Activated CD8-positive, alpha-beta T cell treated with anti-CD3 and anti-CD28 coated beads for 36 hours (primary cell): ENCODE data around the gene EPYC. TPM values are rescaled to one million over a fixed set of nuclear protein-coding genes. Genes with fewer than 3 reads are reported as not detected.

ENCODE experiments used
- ATAC-seq: fragments of 200-7000 bp; cut with Tn5 transposase; one replicate; pipeline ENCODE4 v1.10.0; 2021; ENCODE audit warnings: mild to moderate bottlenecking, moderate library complexity
- CTCF ChIA-PET: fragments of 350-600 bp; sonication (Branson Sonifier 250); formaldehyde crosslinking; loops from one replicate; lab custom pipeline; 2021; ENCODE audit warnings: antibody characterized with exemption; lab: Charles Lee
- POLR2A ChIA-PET: fragments of 350-600 bp; sonication (Branson Sonifier 250); formaldehyde crosslinking; loops from one replicate; lab custom pipeline; 2021; ENCODE audit warnings: antibody characterized with exemption; lab: Charles Lee
- DNase-seq: peaks from one replicate; pipeline ENCODE4 v3.0.0-alpha.2; 2020
- H3K27ac Mint-ChIP-seq: one replicate; pipeline ENCODE4 v1.8.0; 2021; ENCODE audit warnings: mild to moderate bottlenecking, mixed read lengths
- H3K27me3 Mint-ChIP-seq: one replicate; pipeline ENCODE4 v1.8.0; 2021; ENCODE audit warnings: mixed read lengths
- H3K36me3 Mint-ChIP-seq: one replicate; pipeline ENCODE4 v1.8.0; 2021; ENCODE audit warnings: low read depth, mixed read lengths
- H3K4me1 Mint-ChIP-seq: one replicate; pipeline ENCODE4 v1.8.0; 2021; ENCODE audit warnings: low read depth, mixed read lengths
- H3K4me3 Mint-ChIP-seq: one replicate; pipeline ENCODE4 v1.8.0; 2021; ENCODE audit warnings: mild to moderate bottlenecking, moderate library complexity, mixed read lengths
- H3K9me3 Mint-ChIP-seq: one replicate; pipeline ENCODE4 v1.8.0; 2021; ENCODE audit warnings: mixed read lengths
- intact Hi-C: fragments of 100-400 bp; cut with micrococcal nuclease; formaldehyde crosslinking; loops from one replicate; pipeline ENCODE4 v1.10.0; 2022
- total RNA-seq, 2 experiments: library from RNA; stranded (reverse); gene quantifications; one replicate each; pipeline ENCODE4 v1.2.3, GENCODE V29; 2021
- TF ChIP-seq, protein P1 (sequence below): fragments of 200-600 bp; IDR thresholded peaks from one replicate; pipeline ENCODE4 v1.8.0; 2022; ENCODE audit warnings: antibody characterized with exemption, mild to moderate bottlenecking

Gene EPYC
- total RNA-seq, 2 experiments from 2014 or later, result not detected

DNA sequence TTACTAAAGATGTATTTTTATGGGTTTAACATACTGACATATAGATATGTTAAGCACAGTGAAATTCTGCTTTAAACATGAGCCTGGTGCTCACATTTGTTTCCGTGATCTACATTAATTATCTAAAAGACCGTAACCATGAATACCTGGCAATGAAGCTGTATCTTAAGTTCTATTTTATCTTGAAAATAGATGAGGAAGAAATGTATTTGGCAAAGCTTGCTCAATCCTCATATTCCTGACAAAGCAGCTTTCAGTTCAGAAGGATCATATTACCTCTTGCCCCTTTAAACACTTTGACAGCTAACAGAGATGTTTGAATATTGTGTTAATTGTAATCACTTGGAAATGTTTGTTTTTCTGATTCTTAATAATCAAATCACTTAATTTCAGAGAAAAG is 9.8 kb downstream of the EPYC start:
- ChIA-PET CTCF (no interaction called here), POLR2A (no interaction called here)
- Mint-ChIP-seq H3K9me3 (no peaks in the 10 kb centered on the region), H3K27ac (no peak overlapping the region), H3K4me1 (no peaks in the 10 kb centered on the region), H3K36me3 (no peaks in the 10 kb centered on the region), H3K4me3 (no peak overlapping the region), H3K27me3 (no peaks in the 10 kb centered on the region)
- intact Hi-C loops, result no loop called here
- no peak for ATAC-seq
- TF ChIP-seq, protein P1, sequence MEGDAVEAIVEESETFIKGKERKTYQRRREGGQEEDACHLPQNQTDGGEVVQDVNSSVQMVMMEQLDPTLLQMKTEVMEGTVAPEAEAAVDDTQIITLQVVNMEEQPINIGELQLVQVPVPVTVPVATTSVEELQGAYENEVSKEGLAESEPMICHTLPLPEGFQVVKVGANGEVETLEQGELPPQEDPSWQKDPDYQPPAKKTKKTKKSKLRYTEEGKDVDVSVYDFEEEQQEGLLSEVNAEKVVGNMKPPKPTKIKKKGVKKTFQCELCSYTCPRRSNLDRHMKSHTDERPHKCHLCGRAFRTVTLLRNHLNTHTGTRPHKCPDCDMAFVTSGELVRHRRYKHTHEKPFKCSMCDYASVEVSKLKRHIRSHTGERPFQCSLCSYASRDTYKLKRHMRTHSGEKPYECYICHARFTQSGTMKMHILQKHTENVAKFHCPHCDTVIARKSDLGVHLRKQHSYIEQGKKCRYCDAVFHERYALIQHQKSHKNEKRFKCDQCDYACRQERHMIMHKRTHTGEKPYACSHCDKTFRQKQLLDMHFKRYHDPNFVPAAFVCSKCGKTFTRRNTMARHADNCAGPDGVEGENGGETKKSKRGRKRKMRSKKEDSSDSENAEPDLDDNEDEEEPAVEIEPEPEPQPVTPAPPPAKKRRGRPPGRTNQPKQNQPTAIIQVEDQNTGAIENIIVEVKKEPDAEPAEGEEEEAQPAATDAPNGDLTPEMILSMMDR, result no peak
- no peak for DNase-seq

DNA sequence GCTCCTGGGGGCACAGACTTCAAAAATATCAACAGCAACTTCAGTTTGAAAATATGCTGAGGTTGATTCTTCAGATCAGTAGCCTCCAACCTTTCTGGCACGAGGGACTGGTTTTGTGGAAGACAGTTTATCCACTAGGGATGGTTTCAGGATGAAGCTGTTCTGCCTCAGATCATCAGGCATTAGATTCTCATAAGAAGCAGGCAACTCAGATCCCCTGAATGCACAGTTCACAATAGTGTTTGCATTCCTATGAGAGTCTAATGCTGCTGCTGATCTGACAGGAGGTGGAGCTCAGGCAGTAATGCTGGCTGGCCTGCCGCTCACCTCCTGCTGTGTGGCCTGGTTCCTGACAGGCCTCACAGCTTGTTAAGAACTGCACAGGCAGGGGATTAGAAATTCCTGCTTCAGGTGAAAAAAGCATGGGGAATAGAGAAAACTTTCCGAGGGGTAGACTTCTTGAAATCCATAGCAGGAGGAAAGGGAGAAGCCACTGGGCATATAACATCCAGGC is 12.8 kb downstream of the EPYC start:
- Mint-ChIP-seq H3K27me3 (peaks cover 1% of the 10 kb centered on the region), H3K36me3 (no peaks in the 10 kb centered on the region), H3K9me3 (peaks cover 2% of the 10 kb centered on the region), H3K4me1 (no peaks in the 10 kb centered on the region), H3K27ac (no peak overlapping the region), H3K4me3 (no peak overlapping the region)
- DNase-seq (no peak), ATAC-seq (no peak)
- TF ChIP-seq, protein P1, result no peak
- intact Hi-C loops, result no loop called here
- POLR2A ChIA-PET, result no interaction called here
- CTCF ChIA-PET, result no interaction called here

DNA sequence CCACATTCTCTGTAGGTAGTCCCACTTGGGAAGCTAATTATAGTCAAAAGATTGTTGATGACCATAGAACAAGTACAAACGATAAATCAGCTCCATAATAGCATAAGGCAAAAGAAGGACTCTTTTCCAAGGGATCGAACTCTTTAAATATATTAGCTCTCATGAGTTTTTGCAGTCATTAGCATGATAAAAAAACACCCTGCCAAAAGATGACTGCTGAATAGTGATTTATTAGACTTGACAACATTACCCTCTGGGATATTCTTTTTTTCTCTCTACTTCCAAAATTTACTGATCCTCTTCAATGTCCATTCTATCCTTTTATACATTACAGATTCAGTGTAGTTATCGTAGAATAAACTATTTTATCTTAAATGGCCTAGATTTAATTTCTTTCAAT is 14.2 kb downstream of the EPYC start:
- Mint-ChIP-seq H3K9me3 (peaks cover 2% of the 10 kb centered on the region), H3K36me3 (no peaks in the 10 kb centered on the region), H3K4me3 (no peak overlapping the region), H3K27me3 (peaks cover 1% of the 10 kb centered on the region), H3K27ac (no peak overlapping the region), H3K4me1 (no peaks in the 10 kb centered on the region)
- TF ChIP-seq, protein P1, result no peak
- POLR2A ChIA-PET, result no interaction called here
- ATAC-seq, result no peak
- CTCF ChIA-PET, result interaction anchor here (1.5 kb wide), 1 partner anchor 335 kb away, joined by 6 read pairs; no protein-coding TSS in a partner anchor
- intact Hi-C loops, result no loop called here
- DNase-seq, result no peak

DNA sequence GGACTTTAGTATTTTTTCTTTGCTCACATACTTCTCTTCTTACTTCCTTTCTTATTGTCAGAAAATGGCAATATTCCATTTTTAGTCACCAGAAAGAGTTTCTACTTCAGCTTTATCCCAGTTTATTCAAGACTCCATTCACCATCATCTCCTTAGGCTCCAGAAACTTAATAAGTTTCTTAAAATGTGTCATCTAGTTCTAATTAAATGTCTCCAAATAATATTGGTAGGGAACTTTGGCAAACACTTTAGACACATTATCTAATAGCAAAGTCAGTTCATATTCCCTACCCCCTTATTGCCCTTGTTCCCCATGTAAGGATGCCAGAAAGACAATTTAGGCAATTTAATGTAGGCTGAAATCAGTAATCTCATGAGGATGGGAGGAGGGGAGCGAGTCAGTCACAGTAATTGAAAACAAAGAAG is 15.1 kb downstream of the EPYC start:
- ChIA-PET CTCF (interaction anchor here (1.4 to 1.5 kb wide), 2 partner anchors 118 to 336 kb away, joined by 3 to 6 read pairs; no protein-coding TSS in a partner anchor), POLR2A (no interaction called here)
- H3K27ac Mint-ChIP-seq, result no peak overlapping the region
- intact Hi-C loops, result no loop called here
- TF ChIP-seq, protein P1, result no peak
- H3K4me3 Mint-ChIP-seq, result no peak overlapping the region
- no peaks in the 10 kb centered on the region for H3K36me3 Mint-ChIP-seq
- H3K4me1 Mint-ChIP-seq, result no peaks in the 10 kb centered on the region
- H3K27me3 Mint-ChIP-seq, result peaks cover 1% of the 10 kb centered on the region
- ATAC-seq, result no peak
- peaks cover 2% of the 10 kb centered on the region for H3K9me3 Mint-ChIP-seq
- DNase-seq, result no peak

DNA sequence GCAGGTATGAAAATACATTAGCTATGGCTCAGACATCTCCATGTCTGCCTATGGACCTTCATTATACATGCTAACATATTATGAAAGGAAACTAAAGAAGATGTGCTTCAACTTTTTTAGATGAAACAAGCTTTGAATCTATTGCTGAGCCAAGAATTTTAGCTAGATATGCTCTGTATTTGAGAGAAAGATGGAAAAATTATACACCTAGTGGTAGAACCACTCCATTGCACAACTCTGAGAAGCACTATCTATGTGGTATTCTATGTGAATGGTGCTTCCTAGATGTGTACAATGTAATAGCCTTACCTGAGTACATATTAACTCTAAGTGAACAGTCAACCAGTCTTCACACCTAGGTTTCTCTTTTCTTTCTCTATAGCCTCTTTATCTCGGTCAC is 17.3 kb downstream of the EPYC start:
- Mint-ChIP-seq H3K27me3 (peaks cover 4% of the 10 kb centered on the region), H3K4me3 (no peak overlapping the region), H3K9me3 (peaks cover 2% of the 10 kb centered on the region), H3K4me1 (no peaks in the 10 kb centered on the region), H3K36me3 (no peaks in the 10 kb centered on the region), H3K27ac (no peak overlapping the region)
- CTCF ChIA-PET, result interaction anchor here (0.7 kb wide), 2 partner anchors 35 to 329 kb away, joined by 3 to 4 read pairs; no protein-coding TSS in a partner anchor
- TF ChIP-seq, protein P1, result peak; percentile 23
- intact Hi-C loops, result no loop called here
- no peak for DNase-seq
- POLR2A ChIA-PET, result no interaction called here
- ATAC-seq, result no peak
